Activated naive CD4-positive, alpha-beta T cell treated with anti-CD3 and anti-CD28 coated beads, Interleukin-2, amount 10 ng/mL, durations not matched to agents 7 days and 5 days (primary cell): ENCODE measurements around the gene VDR.

Experiments
- CTCF ChIA-PET: fragments of 350-600 bp; sonication (Branson Sonifier 250); formaldehyde crosslinking; loops from one replicate; lab custom pipeline; 2021; ENCODE audit warnings: antibody characterized with exemption; lab: Charles Lee
- DNase-seq: peaks from one replicate; pipeline ENCODE4 v3.0.0-alpha.2; 2020
- H3K27ac Mint-ChIP-seq: one replicate; pipeline ENCODE4 v1.8.0; 2021; ENCODE audit warnings: mild to moderate bottlenecking, moderate library complexity, mixed read lengths
- H3K27me3 Mint-ChIP-seq: one replicate; pipeline ENCODE4 v1.8.0; 2021; ENCODE audit warnings: mild to moderate bottlenecking, mixed read lengths
- H3K36me3 Mint-ChIP-seq: one replicate; pipeline ENCODE4 v1.8.0; 2021; ENCODE audit warnings: mixed read lengths
- H3K4me1 Mint-ChIP-seq: one replicate; pipeline ENCODE4 v1.8.0; 2021; ENCODE audit warnings: mixed read lengths
- H3K4me3 Mint-ChIP-seq: one replicate; pipeline ENCODE4 v1.8.0; 2021; ENCODE audit warnings: mild to moderate bottlenecking, moderate library complexity, mixed read lengths
- H3K9me3 Mint-ChIP-seq: one replicate; pipeline ENCODE4 v1.8.0; 2021; ENCODE audit warnings: mixed read lengths

The VDR gene

DNA sequence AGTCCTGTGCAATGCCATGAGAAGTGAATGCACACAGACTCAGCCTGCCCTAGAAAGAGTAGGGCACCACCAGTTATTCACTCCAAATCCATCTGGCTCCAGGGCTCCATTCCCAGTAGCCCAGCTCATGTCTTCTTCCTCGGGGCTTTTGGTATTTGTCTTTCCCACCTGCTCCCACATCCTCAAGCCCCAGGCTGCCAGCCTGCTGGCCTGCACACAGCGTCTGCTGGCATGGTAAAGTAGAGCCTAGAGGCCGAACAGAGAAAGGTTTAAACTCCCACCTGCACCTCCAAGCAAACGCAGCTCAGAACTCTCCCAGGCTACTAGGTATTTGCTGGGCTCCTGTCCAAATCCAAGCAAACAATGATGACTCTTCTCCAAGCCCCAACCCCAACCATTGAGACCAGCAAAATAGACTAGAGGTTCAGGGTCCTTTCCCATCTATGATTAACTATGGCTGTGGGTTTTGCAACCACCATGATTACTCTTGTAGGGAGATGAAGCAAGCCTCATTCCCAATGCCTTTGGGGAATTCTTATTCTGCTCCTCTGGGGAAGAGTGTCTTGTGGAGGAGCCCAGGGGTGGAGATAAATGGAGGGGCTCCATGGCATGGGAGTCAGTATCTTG lies 5.2 kb upstream of the VDR start:
- no peak overlapping the region for H3K4me3 Mint-ChIP-seq
- H3K27me3 Mint-ChIP-seq: peaks cover 80% of the 10 kb centered on the region
- no peaks in the 10 kb centered on the region for H3K36me3 Mint-ChIP-seq
- no peak for DNase-seq
- no peaks in the 10 kb centered on the region for H3K4me1 Mint-ChIP-seq
- H3K9me3 Mint-ChIP-seq: no peaks in the 10 kb centered on the region
- CTCF ChIA-PET: no interaction called here
- H3K27ac Mint-ChIP-seq: peak overlapping the region; percentile 20

DNA sequence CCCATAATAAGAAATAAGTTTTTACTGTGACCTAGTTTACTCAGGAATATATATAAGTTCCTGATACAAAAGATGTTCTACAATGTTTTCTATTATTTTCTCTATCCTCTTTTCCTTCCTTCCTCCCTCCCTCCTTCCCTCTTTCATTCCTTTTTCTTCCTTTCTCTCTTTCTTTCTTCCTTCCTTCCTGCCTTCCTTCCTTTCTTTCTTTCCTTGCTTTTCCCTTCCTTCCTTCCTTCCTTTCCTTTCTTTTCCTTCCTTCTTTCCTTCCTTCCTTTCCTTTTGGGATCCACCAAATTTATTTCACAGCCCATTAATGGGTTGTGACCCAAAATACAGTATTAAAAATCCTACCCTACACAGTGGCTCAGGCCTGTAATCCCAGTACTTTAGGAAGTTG lies 3.9 kb upstream of the VDR start:
- Mint-ChIP-seq H3K4me1 (peaks cover 8% of the 10 kb centered on the region), H3K27me3 (peaks cover 74% of the 10 kb centered on the region), H3K9me3 (no peaks in the 10 kb centered on the region), H3K4me3 (no peak overlapping the region), H3K27ac (no peak overlapping the region), H3K36me3 (no peaks in the 10 kb centered on the region)
- DNase-seq: no peak
- CTCF ChIA-PET: no interaction called here

DNA sequence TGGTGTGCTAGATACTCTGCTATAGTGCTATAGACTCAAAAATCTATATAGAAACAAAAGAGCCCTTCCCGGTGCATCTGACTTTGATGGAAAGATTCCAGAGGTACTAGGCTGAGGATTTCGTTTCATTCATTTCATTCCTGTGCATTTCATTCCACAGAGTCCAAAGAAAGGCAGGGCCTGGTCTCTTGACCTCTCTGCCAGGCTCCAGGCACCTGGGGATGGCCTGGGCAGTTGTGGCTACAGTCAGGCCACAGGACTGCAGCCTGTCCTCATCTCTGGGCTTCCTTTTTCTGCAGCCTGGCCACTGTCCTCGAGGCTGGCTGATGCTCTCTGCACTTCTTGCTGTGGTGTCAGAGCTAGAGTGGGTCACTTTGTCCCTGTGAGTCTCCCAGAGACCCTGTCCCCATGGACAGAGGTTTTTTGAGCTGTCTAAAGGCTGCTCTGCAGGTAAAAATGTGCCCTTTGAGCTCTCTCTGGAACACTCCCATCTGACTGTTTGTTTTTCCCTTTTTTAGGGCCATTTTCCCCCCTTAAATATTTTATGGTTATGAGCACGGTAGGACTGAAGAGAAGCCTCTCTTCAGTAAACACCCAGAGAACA lies 3.2 kb upstream of the VDR start:
- CTCF ChIA-PET: no interaction called here
- Mint-ChIP-seq H3K4me1 (peaks cover 16% of the 10 kb centered on the region), H3K27me3 (peaks cover 70% of the 10 kb centered on the region), H3K9me3 (no peaks in the 10 kb centered on the region), H3K36me3 (no peaks in the 10 kb centered on the region), H3K27ac (no peak overlapping the region), H3K4me3 (no peak overlapping the region)
- no peak for DNase-seq

GRCh38 chr12:47903927-47904712 lies 674 bp downstream of the VDR start:
- Mint-ChIP-seq H3K27ac (peak overlapping the region; percentile 66), H3K4me3 (peak overlapping the region; percentile 83)
- CTCF ChIA-PET: interaction anchor here (0.7 to 2.4 kb wide), 10 partner anchors 10 to 253 kb away, joined by 3 to 26 read pairs (median 4); partner anchors contain the start of gene ASB8

GRCh38 chr12:47903151-47903611 lies 1.6 kb downstream of the VDR start:
- Mint-ChIP-seq H3K27ac (no peak overlapping the region), H3K4me1 (peaks cover 64% of the 10 kb centered on the region), H3K9me3 (no peaks in the 10 kb centered on the region), H3K4me3 (peak overlapping the region; percentile 83), H3K27me3 (peaks cover 38% of the 10 kb centered on the region), H3K36me3 (peaks cover 15% of the 10 kb centered on the region)
- CTCF ChIA-PET: interaction anchor here (1.1 to 1.2 kb wide), 3 partner anchors 10 to 136 kb away, joined by 3 to 4 read pairs (median 4); no protein-coding TSS in a partner anchor
- no peak for DNase-seq

More at GRCh38 chr12:47903927-47904712, 674 bp downstream of the VDR start:
- DNase-seq: peak; percentile 72
- H3K4me1 Mint-ChIP-seq: peaks cover 54% of the 10 kb centered on the region
- H3K36me3 Mint-ChIP-seq: peaks cover 11% of the 10 kb centered on the region
- H3K27me3 Mint-ChIP-seq: peaks cover 47% of the 10 kb centered on the region
- no peaks in the 10 kb centered on the region for H3K9me3 Mint-ChIP-seq

- CTCF ChIA-PET: interaction anchor here (1.1 to 2.1 kb wide), 6 partner anchors 9 to 135 kb away, joined by 3 to 11 read pairs (median 4); no protein-coding TSS in a partner anchor
- Mint-ChIP-seq H3K27me3 (peaks cover 28% of the 10 kb centered on the region), H3K27ac (no peak overlapping the region), H3K9me3 (no peaks in the 10 kb centered on the region), H3K36me3 (peaks cover 16% of the 10 kb centered on the region), H3K4me3 (no peak overlapping the region), H3K4me1 (peaks cover 72% of the 10 kb centered on the region)
- DNase-seq: no peak
Observed at GRCh38 chr12:47902131-47902639, 2.6 kb downstream of the VDR start.

GRCh38 chr12:47901718-47902093 lies 3.1 kb downstream of the VDR start:
- H3K4me3 Mint-ChIP-seq: no peak overlapping the region
- peaks cover 23% of the 10 kb centered on the region for H3K27me3 Mint-ChIP-seq
- CTCF ChIA-PET: interaction anchor here (1.1 to 2.1 kb wide), 3 partner anchors 12 to 48 kb away, joined by 4 to 11 read pairs (median 6); no protein-coding TSS in a partner anchor
- H3K36me3 Mint-ChIP-seq: peaks cover 18% of the 10 kb centered on the region
- no peaks in the 10 kb centered on the region for H3K9me3 Mint-ChIP-seq
- DNase-seq: no peak
- peaks cover 77% of the 10 kb centered on the region for H3K4me1 Mint-ChIP-seq
- H3K27ac Mint-ChIP-seq: peak overlapping the region; percentile 1

GRCh38 chr12:47901063-47901717 lies 3.6 kb downstream of the VDR start:
- Mint-ChIP-seq H3K4me1 (peaks cover 82% of the 10 kb centered on the region), H3K27ac (peak overlapping the region; percentile 1), H3K4me3 (no peak overlapping the region)

DNA sequence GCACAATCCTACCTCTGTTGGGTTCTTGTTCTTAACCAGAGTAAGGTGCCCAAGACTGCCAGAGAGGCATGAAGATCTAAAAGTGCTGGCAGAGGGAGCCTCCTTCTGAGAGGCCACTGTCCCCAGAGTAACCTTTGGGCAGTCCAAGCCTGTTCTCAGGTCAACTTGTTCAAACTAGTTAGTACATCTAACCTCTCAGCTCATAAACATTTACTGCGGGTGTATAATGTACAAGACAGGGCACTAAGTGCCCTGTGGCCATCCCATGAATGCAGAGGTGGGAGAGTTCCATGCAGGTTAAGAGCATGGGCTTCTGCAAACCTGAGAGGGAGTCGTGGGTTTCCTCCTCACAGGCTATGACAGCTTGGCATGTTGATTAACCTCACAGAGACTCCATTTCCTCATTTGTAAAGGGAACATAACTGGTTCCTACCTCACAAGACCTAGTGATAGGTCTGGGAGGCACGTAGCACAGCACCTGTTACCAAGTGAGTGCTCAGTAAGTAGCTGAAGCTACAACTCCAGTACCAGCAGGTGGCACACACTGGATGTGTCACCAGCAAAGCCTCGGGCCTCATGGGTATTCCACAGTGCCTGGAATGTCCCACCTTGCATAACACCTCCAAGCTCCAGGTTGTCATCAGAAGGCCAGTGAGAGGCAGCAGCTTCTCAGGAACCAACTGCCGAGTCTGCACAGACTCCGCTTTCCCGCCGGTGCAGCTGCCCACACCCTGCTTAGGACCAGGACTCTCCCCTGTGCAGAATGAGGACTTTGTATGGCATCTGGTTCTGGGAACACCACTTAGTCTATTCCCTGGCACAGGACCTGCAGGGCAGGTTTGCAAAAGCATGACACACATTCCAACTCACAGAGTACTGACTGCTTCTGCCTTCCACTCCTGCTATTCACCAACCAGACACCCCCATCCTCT lies 4.4 kb downstream of the VDR start:
- CTCF ChIA-PET: interaction anchor here (0.5 to 2.1 kb wide), 7 partner anchors 13 to 181 kb away, joined by 3 to 8 read pairs (median 4); partner anchors contain the start of gene TMEM106C
- peaks cover 89% of the 10 kb centered on the region for H3K4me1 Mint-ChIP-seq
- no peaks in the 10 kb centered on the region for H3K9me3 Mint-ChIP-seq
- H3K27ac Mint-ChIP-seq: no peak overlapping the region
- peaks cover 18% of the 10 kb centered on the region for H3K36me3 Mint-ChIP-seq
- H3K4me3 Mint-ChIP-seq: no peak overlapping the region
- peaks cover 10% of the 10 kb centered on the region for H3K27me3 Mint-ChIP-seq
- no peak for DNase-seq

More at GRCh38 chr12:47901063-47901717, 3.6 kb downstream of the VDR start:
- Mint-ChIP-seq H3K36me3 (peaks cover 18% of the 10 kb centered on the region), H3K27me3 (peaks cover 18% of the 10 kb centered on the region), H3K9me3 (no peaks in the 10 kb centered on the region)
- CTCF ChIA-PET: interaction anchor here (1.1 to 2.1 kb wide), 5 partner anchors 11 to 62 kb away, joined by 3 to 11 read pairs (median 6); partner anchors contain the start of gene TMEM106C
- DNase-seq: no peak

- H3K27me3 Mint-ChIP-seq: peaks cover under 1% of the 10 kb centered on the region
- H3K4me1 Mint-ChIP-seq: peaks cover 96% of the 10 kb centered on the region
- no peaks in the 10 kb centered on the region for H3K9me3 Mint-ChIP-seq
- peak overlapping the region; percentile 46 for H3K27ac Mint-ChIP-seq
- no peak overlapping the region for H3K4me3 Mint-ChIP-seq
- DNase-seq: no peak
- H3K36me3 Mint-ChIP-seq: peaks cover 19% of the 10 kb centered on the region
- CTCF ChIA-PET: interaction anchor here (1.1 to 1.6 kb wide), 5 partner anchors 12 to 98 kb away, joined by 3 to 8 read pairs (median 4); partner anchors contain the start of gene TMEM106C
Observed at GRCh38 chr12:47899466-47899865, 5.3 kb downstream of the VDR start.

DNA sequence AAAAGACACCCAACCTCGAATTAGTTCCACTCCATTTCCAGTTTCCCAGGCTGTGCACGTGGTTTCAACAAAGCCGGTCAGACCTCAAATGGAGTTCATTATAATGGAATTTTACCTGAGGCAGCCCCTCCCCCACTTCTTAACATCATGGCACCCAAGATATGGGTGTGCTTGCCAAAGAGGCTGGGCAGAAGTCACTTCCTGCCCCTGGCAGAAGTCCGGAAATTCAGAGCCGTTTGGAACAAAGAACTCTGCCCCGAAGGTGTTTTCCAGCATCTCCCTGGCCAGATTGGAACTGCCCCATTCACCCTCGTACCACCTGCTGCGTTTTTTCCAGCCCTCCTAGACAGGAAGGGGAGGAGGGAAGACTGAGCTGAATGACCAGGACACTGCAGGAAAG lies 8.2 kb downstream of the VDR start:
- peaks cover 93% of the 10 kb centered on the region for H3K4me1 Mint-ChIP-seq
- DNase-seq: no peak
- H3K27ac Mint-ChIP-seq: no peak overlapping the region
- H3K4me3 Mint-ChIP-seq: no peak overlapping the region
- peaks cover 26% of the 10 kb centered on the region for H3K36me3 Mint-ChIP-seq
- CTCF ChIA-PET: interaction anchor here (1.8 kb wide), 1 partner anchor 12 kb away, joined by 5 read pairs; no protein-coding TSS in a partner anchor
- H3K9me3 Mint-ChIP-seq: no peaks in the 10 kb centered on the region
- H3K27me3 Mint-ChIP-seq: no peaks in the 10 kb centered on the region

DNA sequence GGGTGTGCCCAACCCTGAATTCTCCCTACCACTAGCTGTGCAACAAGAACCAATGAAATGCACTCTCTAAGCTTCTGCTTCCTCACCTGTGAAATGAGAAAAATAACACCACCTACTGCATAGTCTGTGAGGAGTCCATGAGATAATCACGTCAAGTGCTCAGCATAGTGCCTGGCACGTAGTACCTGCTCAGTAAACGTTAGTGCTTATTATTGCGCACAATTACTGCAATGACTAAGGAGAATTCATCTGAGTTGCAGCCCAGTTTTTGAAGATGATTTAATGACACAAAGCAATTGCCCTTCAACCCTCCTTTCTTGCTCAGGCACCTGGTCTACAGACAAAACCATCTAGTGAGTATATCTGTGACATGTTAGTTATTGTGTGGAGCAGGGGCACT lies 8.8 kb downstream of the VDR start:
- no peaks in the 10 kb centered on the region for H3K27me3 Mint-ChIP-seq
- peaks cover 93% of the 10 kb centered on the region for H3K4me1 Mint-ChIP-seq
- DNase-seq: no peak
- CTCF ChIA-PET: interaction anchor here (1.0 to 1.8 kb wide), 2 partner anchors 11 to 16 kb away, joined by 3 to 5 read pairs; no protein-coding TSS in a partner anchor
- no peaks in the 10 kb centered on the region for H3K9me3 Mint-ChIP-seq
- H3K27ac Mint-ChIP-seq: no peak overlapping the region
- peaks cover 26% of the 10 kb centered on the region for H3K36me3 Mint-ChIP-seq
- no peak overlapping the region for H3K4me3 Mint-ChIP-seq
